BJ (cell line): Measurements from ENCODE around the gene SPACDR. TPM values are rescaled to one million over a fixed set of nuclear protein-coding genes. Genes with fewer than 3 reads are reported as not detected.

ENCODE experiments used
- CTCF ChIA-PET: fragments of 350-600 bp; formaldehyde crosslinking; extraction: SDS; loops from one replicate; lab custom pipeline; 2021; ENCODE audit warnings: antibody characterized with exemption, inconsistent platforms; lab: Yijun Ruan, JAX
- POLR2A ChIA-PET: fragments of 300-600 bp; sonication (Branson Sonifier 250); formaldehyde crosslinking; extraction: SDS; loops from one replicate; lab custom pipeline; 2021; ENCODE audit warnings: antibody characterized with exemption; lab: Charles Lee
- DNase-seq: peaks from one replicate; pipeline ENCODE4 v3.0.0-alpha.2; 2011; ENCODE audit warnings: low read depth
- H3K27me3 ChIP-seq: 2 replicates; pipeline ENCODE4 v1.6.0; 2011; ENCODE audit warnings: low read length; ENCODE audit not compliant: control insufficient read depth, insufficient read depth
- H3K36me3 ChIP-seq: 2 replicates; pipeline ENCODE4 v1.5.1; 2011; ENCODE audit warnings: low read length; ENCODE audit not compliant: control insufficient read depth, insufficient read depth
- H3K4me3 ChIP-seq: 2 replicates; pipeline ENCODE4 v1.5.1; 2011; ENCODE audit warnings: low read depth, mild to moderate bottlenecking, control low read depth, low read length
- CTCF ChIP-seq: IDR thresholded peaks from 2 replicates; pipeline ENCODE4 v1.5.1; 2011; ENCODE audit warnings: low read depth, mild to moderate bottlenecking, control low read depth, inconsistent platforms, low read length, moderate library complexity; ENCODE audit not compliant: insufficient read depth
- polyA plus RNA-seq: library from polyadenylated mRNA; depleted of rRNA; stranded (reverse); fragments of >200 nt; gene quantifications from 2 replicates; pipeline ENCODE4 v1.2.3, GENCODE V29; 2011

Gene SPACDR
- polyA plus RNA-seq, 1 experiment = 0.32 TPM

GRCh38 chr7:100472121-100472851 is 8.2 kb upstream of the SPACDR start:
- no peak for TF ChIP-seq CTCF
- POLR2A ChIA-PET = no interaction called here
- DNase-seq = no peak
- Histone ChIP-seq H3K27me3 (no peaks in the 10 kb centered on the region), H3K36me3 (peaks cover 22% of the 10 kb centered on the region), H3K4me3 (no peak overlapping the region)
- CTCF ChIA-PET = interaction anchor here (1.2 to 5.2 kb wide), 3 partner anchors 11 to 91 kb away, joined by 5 to 34 read pairs (median 16); no protein-coding TSS in a partner anchor

- Histone ChIP-seq H3K36me3 (peaks cover 27% of the 10 kb centered on the region), H3K27me3 (no peaks in the 10 kb centered on the region), H3K4me3 (no peak overlapping the region)
- DNase-seq = no peak
- ChIA-PET POLR2A (interaction anchor here (0.5 kb wide), 1 partner anchor 88 kb away, joined by 16 read pairs; no protein-coding TSS in a partner anchor), CTCF (interaction anchor here (1.2 to 5.2 kb wide), 4 partner anchors 12 to 92 kb away, joined by 5 to 50 read pairs (median 34); no protein-coding TSS in a partner anchor)
- no peak for TF ChIP-seq CTCF
Observed at GRCh38 chr7:100471021-100471420, 7.0 kb upstream of the SPACDR start.

GRCh38 chr7:100469227-100470044 is 5.4 kb upstream of the SPACDR start:
- DNase-seq = no peak
- H3K4me3 ChIP-seq = no peak overlapping the region
- TF ChIP-seq CTCF = peak; percentile 98
- POLR2A ChIA-PET = interaction anchor here (0.7 kb wide), 1 partner anchor 93 kb away, joined by 3 read pairs; no protein-coding TSS in a partner anchor
- CTCF ChIA-PET = interaction anchor here (0.7 to 5.2 kb wide), 27 partner anchors 9 to 392 kb away, joined by 3 to 50 read pairs (median 5); partner anchors contain the start of genes FBXO24, LRCH4, MOSPD3 and SLC12A9
- H3K36me3 ChIP-seq = peaks cover 28% of the 10 kb centered on the region
- no peaks in the 10 kb centered on the region for H3K27me3 ChIP-seq

GRCh38 chr7:100467638-100468373 is 3.7 kb upstream of the SPACDR start:
- no peak for TF ChIP-seq CTCF
- ChIA-PET POLR2A (no interaction called here), CTCF (interaction anchor here (1.1 to 5.2 kb wide), 3 partner anchors 10 to 96 kb away, joined by 4 to 50 read pairs (median 34); no protein-coding TSS in a partner anchor)
- no peak overlapping the region for H3K4me3 ChIP-seq
- DNase-seq = no peak
- no peaks in the 10 kb centered on the region for H3K27me3 ChIP-seq
- H3K36me3 ChIP-seq = peaks cover 20% of the 10 kb centered on the region
